GM10266 (cell line): Measurements from ENCODE around the gene AADAC.
A peak's percentile ranks its signal among the peaks of the same experiment; 100 is the strongest.
"Not testable (repeated sequence)": the region's sequence is repeated elsewhere in the genome, so short reads cannot be mapped to it uniquely, and the experiment has no call there.

Source experiments
- DNase-seq: peaks from one replicate; pipeline ENCODE4 v3.0.0; 2012; ENCODE audit errors: extremely low spot score
- CTCF ChIP-seq: IDR thresholded peaks from 2 replicates; pipeline ENCODE4 v1.5.1; 2012; ENCODE audit warnings: mild to moderate bottlenecking, low read depth; ENCODE audit not compliant: control insufficient read depth, insufficient read depth; ENCODE audit errors: missing control alignments

The AADAC gene

GRCh38 chr3:151839313-151839631 is 25.4 kb downstream of the AADAC start:
- no peak for DNase-seq
- peak; percentile 17 for TF ChIP-seq CTCF

GRCh38 chr3:151841801-151842200 is 27.9 kb downstream of the AADAC start:
- no peak for TF ChIP-seq CTCF
- no peak for DNase-seq

- DNase-seq: no peak
Observed at GRCh38 chr3:151843275-151843674, 29.4 kb downstream of the AADAC start.

DNA sequence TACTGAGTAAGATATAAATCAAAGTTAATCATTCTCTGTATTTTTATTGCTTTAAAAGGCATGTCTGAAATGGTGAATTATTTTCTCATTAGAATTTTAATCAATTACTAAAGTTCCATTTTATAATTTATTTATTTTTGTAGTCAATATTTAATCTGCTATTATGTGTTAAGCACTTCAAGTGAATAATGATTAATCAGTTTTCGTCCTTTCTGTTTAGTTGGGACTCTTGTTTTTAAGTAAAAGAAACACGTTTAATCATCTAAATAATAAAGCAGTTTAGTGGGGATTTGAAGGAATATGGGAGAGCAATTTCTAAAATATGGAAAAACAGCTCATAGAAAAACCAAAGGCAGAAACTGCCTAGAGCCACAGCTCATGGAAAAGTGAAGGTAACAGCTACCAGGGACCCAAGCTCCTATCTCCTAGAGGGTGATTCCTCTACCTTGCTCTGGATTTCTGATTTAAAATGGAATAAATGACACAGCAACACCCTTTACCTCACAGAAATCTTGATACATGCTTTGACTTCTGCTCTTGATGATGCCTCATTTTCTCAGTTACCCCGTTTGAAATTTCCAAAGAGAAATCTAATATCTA is 31.5 kb downstream of the AADAC start:
- DNase-seq: no peak
- TF ChIP-seq CTCF: no peak

More at GRCh38 chr3:151843275-151843674, 29.4 kb downstream of the AADAC start:
- TF ChIP-seq CTCF: no peak

DNA sequence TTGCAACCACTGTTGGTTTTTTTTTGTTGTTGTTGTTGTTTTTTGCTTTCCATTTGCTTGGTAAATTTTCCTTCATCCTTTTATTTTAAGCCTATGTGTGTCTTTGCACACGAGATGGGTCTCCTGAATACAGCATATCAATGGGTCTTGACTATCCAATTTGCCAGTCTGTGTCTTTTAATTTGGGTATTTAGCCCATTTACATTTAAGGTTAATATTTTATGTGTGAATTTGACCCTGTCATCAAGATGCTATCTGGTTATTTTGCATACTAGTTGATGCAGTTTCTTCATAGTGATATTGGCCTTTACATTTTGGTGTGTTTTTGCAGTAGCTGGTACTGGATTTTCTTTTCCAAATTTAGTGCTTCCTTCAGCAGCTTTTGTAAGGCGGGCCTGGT is 36.1 kb downstream of the AADAC start:
- not testable (repeated sequence) for DNase-seq

DNA sequence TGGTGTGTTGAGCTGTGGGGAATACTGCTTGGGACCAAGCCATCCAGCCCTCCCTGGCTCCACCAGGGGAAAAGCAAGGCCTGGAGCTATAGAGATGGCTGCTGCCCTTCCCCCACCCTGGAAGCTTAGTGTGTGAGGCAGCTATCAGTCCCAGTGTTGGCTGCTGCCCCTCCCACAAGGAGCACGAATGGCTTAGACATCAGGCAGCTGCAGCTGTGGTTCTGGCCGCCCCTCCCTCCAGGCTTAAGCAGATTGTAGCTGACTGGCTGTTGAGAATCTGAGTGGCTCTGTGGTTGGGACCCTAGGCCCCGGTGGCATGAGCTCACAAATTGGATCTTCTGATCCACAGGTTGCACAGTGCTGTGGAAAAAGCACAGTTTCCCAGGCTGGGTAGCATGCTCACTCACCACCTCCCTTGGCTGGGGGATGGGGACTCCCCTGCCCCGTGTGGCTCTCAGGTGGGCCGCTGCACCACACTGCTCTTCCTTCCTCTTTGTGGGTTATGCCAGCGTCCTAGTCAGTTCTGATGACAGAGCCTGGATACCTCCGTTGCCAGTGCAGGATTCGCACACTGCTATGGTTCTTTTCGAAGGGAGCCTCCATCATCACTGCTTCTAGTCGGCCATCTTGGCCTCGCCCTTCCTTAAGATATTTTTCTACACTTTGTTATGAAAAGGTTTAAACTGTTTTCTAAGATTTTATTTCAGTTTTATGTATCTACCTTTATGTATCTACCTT is 38.3 kb downstream of the AADAC start:
- no peak for DNase-seq
- TF ChIP-seq CTCF: no peak

DNA sequence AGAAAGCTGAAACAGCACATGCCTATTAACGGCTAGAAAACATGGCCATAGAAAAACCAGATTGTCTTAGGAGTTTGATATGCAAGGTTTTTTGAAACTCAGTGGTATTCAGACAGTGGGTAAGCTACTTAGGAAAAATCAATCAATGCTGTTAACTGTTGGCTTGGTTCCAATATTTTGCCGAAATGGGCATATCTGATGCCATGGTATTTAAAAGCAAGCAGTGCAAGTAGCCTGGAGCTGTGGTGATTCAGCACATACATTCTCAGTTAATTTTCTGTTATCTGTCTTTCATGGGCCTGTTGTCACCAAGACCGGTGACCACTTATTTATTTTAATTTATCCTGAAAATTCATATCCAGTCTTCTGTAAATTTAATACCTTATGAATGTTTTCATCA is 42.2 kb downstream of the AADAC start:
- DNase-seq: no peak
- no peak for TF ChIP-seq CTCF
